NT2/D1 (cell line): Measurements from ENCODE around the gene ZMYND11.

Source experiments
- YY1 ChIP-seq: IDR thresholded peaks from 2 replicates; pipeline ENCODE4 v1.6.1; 2011; ENCODE audit not compliant: insufficient read length, insufficient read depth
- ZNF274 ChIP-seq: IDR thresholded peaks from 2 replicates; pipeline ENCODE4 v1.6.1; 2011; ENCODE audit warnings: mild to moderate bottlenecking, low read depth, low read length

DNA sequence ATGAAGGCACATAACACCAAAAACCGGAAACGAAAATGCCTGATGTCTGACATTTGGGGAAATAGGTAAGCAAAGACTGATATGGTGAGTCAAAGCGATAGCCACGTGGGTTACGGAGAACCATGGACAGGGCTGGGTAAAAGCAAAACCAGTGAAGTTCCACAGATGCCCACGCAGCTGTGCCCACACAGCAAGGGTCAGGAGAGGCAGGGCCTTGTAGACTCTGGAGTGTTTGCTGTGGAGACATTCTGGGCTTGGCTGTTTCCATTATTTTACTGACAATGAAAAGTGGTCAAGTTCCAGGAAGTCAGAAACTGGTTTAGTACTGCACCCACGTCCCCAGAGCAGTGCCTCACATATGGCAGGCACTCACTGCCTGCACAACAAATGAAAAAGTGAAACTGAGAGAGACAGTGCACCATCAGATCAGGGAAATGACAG lies 148.7 kb downstream of the ZMYND11 start:
- TF ChIP-seq YY1 = no peak
- TF ChIP-seq ZNF274 = no peak
